ENCODE results near the gene GNA15. TPM values are rescaled to one million over a fixed set of nuclear protein-coding genes. Genes with fewer than 3 reads are reported as not detected.

GNA15 gene
- total and polyA plus RNA-seq, 2 of the 8 experiments (the other 6 are each of a cell fraction or from before 2014, with no cell fraction given) = 0.26 to 0.45 TPM

GRCh38 chr19:3094601-3095440 lies 41.0 kb upstream of the GNA15 start:
- H2BK12ac ChIP-seq (ENCODE audit: low read depth, low read length) = no peak overlapping the region
- H3K56ac ChIP-seq (replicated peaks; ENCODE audit: insufficient read length, low read depth, low read length) = no peak overlapping the region
- H4K20me1 ChIP-seq (replicated peaks in 1 of 2; ENCODE audit: control insufficient read depth in 1 of 2, insufficient read depth in 2 of 2, low read length in 2 of 2) = peaks cover 10 to 32% of the 10 kb centered on the region in 2 experiments
- H2BK5ac ChIP-seq (ENCODE audit: low read depth, low read length) = no peak overlapping the region; the same call in 1 of the 2 replicates
- no peaks in the 10 kb centered on the region for H3K36me3 ChIP-seq (ENCODE audit: control insufficient read depth in 2 of 4, insufficient read depth in 4 of 4, low read length in 3 of 4)
- CTCF ChIA-PET (ENCODE audit: partially characterized antibody) = interaction anchor here (0.6 to 20.0 kb wide), 6 partner anchors 9 to 144 kb away, joined by 3 to 339 read pairs (median 4); no protein-coding TSS in a partner anchor
- TF ChIP-seq RBBP5 (IDR thresholded peaks at IDR 0.05; ENCODE audit: borderline replicate concordance, low read depth, low read length) (no peak), KDM4A (IDR thresholded peaks at IDR 0.05; ENCODE audit: low read depth, low read length, severe bottlenecking) (peak; percentile 20)
- H3K23me2 ChIP-seq (ENCODE audit: low read depth, low read length) = peaks cover 13% of the 10 kb centered on the region; the same call in 1 of the 2 replicates
- FAIRE-seq = no peak
- no peak overlapping the region for H2AK5ac ChIP-seq (ENCODE audit: low read depth, low read length)
- H3K9ac ChIP-seq (replicated peaks in 1 of 4; ENCODE audit: extremely low read depth in 1 of 4, low read depth in 3 of 4, low read length in 3 of 4) = peak overlapping the region in 3 of 4 experiments; percentile 62 to 92 (median 75); a peak in 5 of 7 replicates
- H3K18ac ChIP-seq (ENCODE audit: extremely low read depth, low read length) = no peak overlapping the region
- H2BK15ac ChIP-seq (ENCODE audit: low read length) = no peak overlapping the region
- H3K4ac ChIP-seq (replicated peaks; ENCODE audit: insufficient read length, low read depth, low read length) = no peak overlapping the region
- no peak overlapping the region for H4K5ac ChIP-seq (ENCODE audit: insufficient read length, low read depth, low read length)
- peaks cover 2 to 47% of the 10 kb centered on the region in 2 experiments; a peak in 3 of 4 replicates for H3K79me2 ChIP-seq (ENCODE audit: control insufficient read depth in 1 of 2, insufficient read depth in 2 of 2, low read length in 2 of 2)
- POLR2A ChIA-PET (ENCODE audit: partially characterized antibody) = interaction anchor here (0.6 to 1.4 kb wide), 3 partner anchors 24 to 554 kb away, joined by 3 to 4 read pairs (median 4); no protein-coding TSS in a partner anchor
- no peak for DNase-seq (ENCODE audit: low read depth in 1 of 2, low spot score in 2 of 2)
- H2BK120ac ChIP-seq (replicated peaks; ENCODE audit: low read depth, low read length) = no peak overlapping the region
- 9% methylated on average over 41 of the region's 57 CpGs; no CpG with 5 or more reads in 1 of the 2 experiments for WGBS, 2 experiments (ENCODE audit: extremely low coverage in 1 of 2, insufficient coverage in 1 of 2, insufficient read length in 1 of 2, insufficient replicate concordance in 2 of 2, low coverage in 1 of 2, low lambda C conversion rate in 2 of 2, missing lambda C conversion rate in 1 of 2)
- H3K27me3 ChIP-seq (replicated peaks in 1 of 4; ENCODE audit: control insufficient read depth in 3 of 4, extremely low read depth in 1 of 4, insufficient read depth in 3 of 4, low read length in 3 of 4) = no peaks in the 10 kb centered on the region
- H3K4me2 ChIP-seq (ENCODE audit: insufficient read depth in 1 of 2, low read depth in 2 of 2, low read length in 2 of 2) = peak overlapping the region; percentile 64 to 96
- no peak overlapping the region for H3K27ac ChIP-seq (ENCODE audit: low read depth, low read length)
- no peak overlapping the region for H2BK20ac ChIP-seq (ENCODE audit: low read length)
- no peak overlapping the region for H4K8ac ChIP-seq (ENCODE audit: extremely low read depth, insufficient read depth, low read length)
- peak overlapping the region; percentile 74 to 82 (median 79) for H3K4me3 ChIP-seq (ENCODE audit: extremely low read depth in 1 of 4, insufficient read depth in 2 of 4, low read depth in 3 of 4, low read length in 4 of 4)
- H3K23ac ChIP-seq (ENCODE audit: insufficient read length) = no peak overlapping the region
- no peak overlapping the region for H2AFZ ChIP-seq (ENCODE audit: low read length)
- peaks cover 3 to 18% (median 15%) of the 10 kb centered on the region in 4 experiments; a peak in 6 of 7 replicates for H3K4me1 ChIP-seq (replicated peaks in 1 of 4; ENCODE audit: control insufficient read depth in 3 of 4, insufficient read depth in 4 of 4, low read length in 3 of 4)
- no peak overlapping the region for H3K14ac ChIP-seq (ENCODE audit: insufficient read length)
- H3K79me1 ChIP-seq (ENCODE audit: low read depth, low read length) = peaks cover 5% of the 10 kb centered on the region
- no peaks in the 10 kb centered on the region for H3K9me3 ChIP-seq (ENCODE audit: insufficient read depth in 2 of 2, low read depth in 1 of 2, low read length in 1 of 2)
- H4K91ac ChIP-seq (replicated peaks; ENCODE audit: insufficient read length, low read length) = no peak overlapping the region
